ENCODE data around the gene CELF4. TPM values are rescaled to one million over a fixed set of nuclear protein-coding genes. Genes with fewer than 3 reads are reported as not detected.

The CELF4 gene
- polyA plus RNA-seq, 1 donor (not counting 4 experiments of a cell fraction or from before 2014, with no cell fraction given): not detected

GRCh38 chr18:37395138-37395537, 170.5 kb downstream of the CELF4 start:
- Histone ChIP-seq H4K20me1 (ENCODE audit: control insufficient read depth, extremely low read depth, insufficient read depth, low read length) (no peaks in the 10 kb centered on the region), H3K27me3 (ENCODE audit: control insufficient read depth, extremely low read depth, insufficient read depth, low read length) (peaks cover 26% of the 10 kb centered on the region), H3K79me2 (ENCODE audit: control insufficient read depth, insufficient read depth, low read length) (no peaks in the 10 kb centered on the region), H3K4me1 (ENCODE audit: control insufficient read depth, extremely low read depth, insufficient read depth, low read length) (no peaks in the 10 kb centered on the region), H3K4me2 (ENCODE audit: control insufficient read depth, extremely low read depth, insufficient read depth, low read depth, low read length) (no peak overlapping the region), H3K4me3 (ENCODE audit: control insufficient read depth in 2 of 3, extremely low read depth in 1 of 3, insufficient read depth in 2 of 3, low read depth in 1 of 3, low read length in 3 of 3) (no peak overlapping the region), H3K9me1 (ENCODE audit: control insufficient read depth, extremely low read depth, insufficient read depth, low read length) (no peaks in the 10 kb centered on the region), H3K9me3 (ENCODE audit: control insufficient read depth, low read depth, low read length) (no peaks in the 10 kb centered on the region), H2AFZ (ENCODE audit: control insufficient read depth, low read length) (no peak overlapping the region), H3K27ac (ENCODE audit: control insufficient read depth, insufficient read depth, low read length) (no peak overlapping the region), H3K9ac (ENCODE audit: control insufficient read depth, extremely low read depth, insufficient read depth, low read length) (no peak overlapping the region), H3K36me3 (ENCODE audit: control insufficient read depth in 2 of 2, extremely low read depth in 1 of 2, insufficient read depth in 2 of 2, low read length in 2 of 2) (no peaks in the 10 kb centered on the region)
- TF ChIP-seq EZH2 (IDR thresholded peaks at IDR 0.05; ENCODE audit: low read length): no peak
- DNase-seq (ENCODE audit: low read depth, low spot score): no peak
- no peak for FAIRE-seq
- dilution Hi-C loops (cut with MboI; ENCODE audit: extremely low pct_ligation_motif_present, low sequenced_read_pairs): no loop called here

GRCh38 chr18:37394610-37394965, 171.0 kb downstream of the CELF4 start:
- TF ChIP-seq EZH2 (IDR thresholded peaks at IDR 0.05; ENCODE audit: low read length): no peak
- no peak for TF ChIP-seq CTCF (optimal IDR thresholded peaks at IDR 0.05 in 1 of 3, IDR thresholded peaks at IDR 0.05 in 1 of 3, conservative IDR thresholded peaks at IDR 0.05 in 1 of 3; ENCODE audit: extremely low read depth in 1 of 3, insufficient read depth in 2 of 3, low read length in 3 of 3)
- no peaks in the 10 kb centered on the region for H3K4me1 ChIP-seq (ENCODE audit: control insufficient read depth, extremely low read depth, insufficient read depth, low read length)
- FAIRE-seq (no peak), DNase-seq (ENCODE audit: low read depth, low spot score) (no peak)
- no peaks in the 10 kb centered on the region for H4K20me1 ChIP-seq (ENCODE audit: control insufficient read depth, extremely low read depth, insufficient read depth, low read length)
- H3K4me2 ChIP-seq (ENCODE audit: control insufficient read depth, extremely low read depth, insufficient read depth, low read depth, low read length): no peak overlapping the region
- no peak overlapping the region for H3K27ac ChIP-seq (ENCODE audit: control insufficient read depth, insufficient read depth, low read length)
- no peaks in the 10 kb centered on the region for H3K9me1 ChIP-seq (ENCODE audit: control insufficient read depth, extremely low read depth, insufficient read depth, low read length)
- no peaks in the 10 kb centered on the region for H3K79me2 ChIP-seq (ENCODE audit: control insufficient read depth, insufficient read depth, low read length)
- peaks cover 26% of the 10 kb centered on the region for H3K27me3 ChIP-seq (ENCODE audit: control insufficient read depth, extremely low read depth, insufficient read depth, low read length)
- no peak overlapping the region for H2AFZ ChIP-seq (ENCODE audit: control insufficient read depth, low read length)
- H3K9me3 ChIP-seq (ENCODE audit: control insufficient read depth, low read depth, low read length): peaks cover 5% of the 10 kb centered on the region
- H3K36me3 ChIP-seq (ENCODE audit: control insufficient read depth in 2 of 2, extremely low read depth in 1 of 2, insufficient read depth in 2 of 2, low read length in 2 of 2): no peaks in the 10 kb centered on the region
- H3K4me3 ChIP-seq (ENCODE audit: control insufficient read depth in 2 of 3, extremely low read depth in 1 of 3, insufficient read depth in 2 of 3, low read depth in 1 of 3, low read length in 3 of 3): no peak overlapping the region
- dilution Hi-C loops (cut with MboI; ENCODE audit: extremely low pct_ligation_motif_present, low sequenced_read_pairs): no loop called here
- no peak overlapping the region for H3K9ac ChIP-seq (ENCODE audit: control insufficient read depth, extremely low read depth, insufficient read depth, low read length)

GRCh38 chr18:37393945-37394609, 171.5 kb downstream of the CELF4 start:
- no peaks in the 10 kb centered on the region for H3K9me1 ChIP-seq (ENCODE audit: control insufficient read depth, extremely low read depth, insufficient read depth, low read length)
- H3K4me1 ChIP-seq (ENCODE audit: control insufficient read depth, extremely low read depth, insufficient read depth, low read length): no peaks in the 10 kb centered on the region
- no peak for TF ChIP-seq CTCF (optimal IDR thresholded peaks at IDR 0.05 in 1 of 3, IDR thresholded peaks at IDR 0.05 in 1 of 3, conservative IDR thresholded peaks at IDR 0.05 in 1 of 3; ENCODE audit: extremely low read depth in 1 of 3, insufficient read depth in 2 of 3, low read length in 3 of 3)
- TF ChIP-seq EZH2 (IDR thresholded peaks at IDR 0.05; ENCODE audit: low read length): no peak
- peaks cover 26% of the 10 kb centered on the region for H3K27me3 ChIP-seq (ENCODE audit: control insufficient read depth, extremely low read depth, insufficient read depth, low read length)
- no peaks in the 10 kb centered on the region for H3K79me2 ChIP-seq (ENCODE audit: control insufficient read depth, insufficient read depth, low read length)
- FAIRE-seq (no peak), DNase-seq (ENCODE audit: low read depth, low spot score) (no peak)
- H3K9ac ChIP-seq (ENCODE audit: control insufficient read depth, extremely low read depth, insufficient read depth, low read length): no peak overlapping the region
- no peaks in the 10 kb centered on the region for H4K20me1 ChIP-seq (ENCODE audit: control insufficient read depth, extremely low read depth, insufficient read depth, low read length)
- H3K4me2 ChIP-seq (ENCODE audit: control insufficient read depth, extremely low read depth, insufficient read depth, low read depth, low read length): peak overlapping the region; percentile 32
- no peak overlapping the region for H3K27ac ChIP-seq (ENCODE audit: control insufficient read depth, insufficient read depth, low read length)
- no peaks in the 10 kb centered on the region for H3K36me3 ChIP-seq (ENCODE audit: control insufficient read depth in 2 of 2, extremely low read depth in 1 of 2, insufficient read depth in 2 of 2, low read length in 2 of 2)
- H3K4me3 ChIP-seq (ENCODE audit: control insufficient read depth in 2 of 3, extremely low read depth in 1 of 3, insufficient read depth in 2 of 3, low read depth in 1 of 3, low read length in 3 of 3): peak overlapping the region in 2 of 3 experiments; percentile 18 to 29
- dilution Hi-C loops (cut with MboI; ENCODE audit: extremely low pct_ligation_motif_present, low sequenced_read_pairs): no loop called here
- no peak overlapping the region for H2AFZ ChIP-seq (ENCODE audit: control insufficient read depth, low read length)
- peaks cover 8% of the 10 kb centered on the region for H3K9me3 ChIP-seq (ENCODE audit: control insufficient read depth, low read depth, low read length)

All from keratinocyte (primary cell).